Measurements from ENCODE around the gene ATF4. TPM values are rescaled to one million over a fixed set of nuclear protein-coding genes. Genes with fewer than 3 reads are reported as not detected.

Gene ATF4
- total RNA-seq, 2 donors from 2014 or later = 256 to 277 TPM

- intact Hi-C loops (cut with DNase I, micrococcal nuclease) = loop anchor here (5.0 to 10.0 kb wide), 2 partner anchors 489 to 491 kb away; no protein-coding TSS in a partner anchor
- ATAC-seq = no peak
- DNase-seq = no peak
These were observed 15.6 kb downstream of the ATF4 start for GRCh38 chr22:39535831-39536449.

GRCh38 chr22:39536711-39537110 lies 16.3 kb downstream of the ATF4 start:
- intact Hi-C loops (cut with DNase I, micrococcal nuclease) = loop anchor here (5.0 to 10.0 kb wide), 2 partner anchors 488 to 491 kb away; no protein-coding TSS in a partner anchor
- ATAC-seq = no peak
- DNase-seq = no peak

GRCh38 chr22:39537975-39538374 lies 17.6 kb downstream of the ATF4 start:
- no peak for ATAC-seq
- intact Hi-C loops (cut with DNase I, micrococcal nuclease) = loop anchor here (5.0 to 10.0 kb wide), 2 partner anchors 487 to 489 kb away; no protein-coding TSS in a partner anchor
- DNase-seq = no peak

GRCh38 chr22:39543095-39543494 lies 22.7 kb downstream of the ATF4 start:
- ATAC-seq (peak; percentile 44), DNase-seq (peak in 1 of 2 donors; percentile 28)
- intact Hi-C loops (cut with DNase I, micrococcal nuclease) = no loop called here

DNA sequence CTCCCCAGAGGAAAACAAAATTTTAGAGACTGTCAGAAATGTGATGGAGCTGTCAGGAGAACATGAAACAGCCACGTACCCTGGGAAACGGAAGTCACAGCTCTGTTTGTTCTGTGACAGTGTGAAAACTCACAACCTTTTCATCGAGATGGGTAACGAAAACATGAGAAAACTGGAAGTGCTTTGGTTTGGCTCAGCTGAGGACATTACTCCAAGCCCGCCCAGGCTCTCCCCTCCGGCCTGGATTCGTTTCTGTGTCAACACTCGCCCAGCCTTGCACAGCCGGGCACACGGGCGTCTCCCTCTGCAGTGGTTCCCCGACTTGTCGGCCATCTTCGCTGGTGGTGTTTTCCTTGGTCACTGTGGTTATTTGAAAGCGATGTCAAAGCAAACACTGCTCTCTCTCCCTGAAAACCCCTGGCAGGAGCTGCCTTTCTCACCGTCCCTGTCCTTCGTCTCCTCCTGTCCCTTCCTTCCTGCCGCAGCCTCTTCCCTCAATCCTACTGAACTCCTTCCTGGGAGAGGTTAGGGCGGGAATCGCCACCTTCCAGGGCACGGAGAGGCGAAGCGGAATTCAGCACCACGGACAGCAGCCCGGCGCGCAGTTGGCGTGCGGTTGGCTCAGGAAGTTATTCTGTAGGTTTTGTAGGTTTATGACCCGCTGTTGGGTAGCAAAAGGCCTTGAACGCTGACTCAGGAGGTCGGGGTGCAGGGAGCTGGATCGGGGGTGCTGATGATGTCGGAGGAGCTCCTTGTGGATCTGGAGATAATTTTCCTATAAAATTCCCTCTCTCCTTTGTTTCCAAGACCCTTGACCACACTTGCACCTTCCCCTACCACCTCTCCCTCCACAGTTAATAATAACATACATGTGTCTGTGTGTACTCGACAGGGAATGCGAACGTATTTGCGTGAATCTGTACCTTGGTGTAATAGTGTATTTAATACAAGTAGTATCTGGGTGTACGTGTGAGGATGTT lies 25.3 kb downstream of the ATF4 start:
- ATAC-seq = peak; percentile 78
- DNase-seq = peak in 1 of 2 donors; percentile 72
- intact Hi-C loops (cut with DNase I, micrococcal nuclease) = no loop called here

DNA sequence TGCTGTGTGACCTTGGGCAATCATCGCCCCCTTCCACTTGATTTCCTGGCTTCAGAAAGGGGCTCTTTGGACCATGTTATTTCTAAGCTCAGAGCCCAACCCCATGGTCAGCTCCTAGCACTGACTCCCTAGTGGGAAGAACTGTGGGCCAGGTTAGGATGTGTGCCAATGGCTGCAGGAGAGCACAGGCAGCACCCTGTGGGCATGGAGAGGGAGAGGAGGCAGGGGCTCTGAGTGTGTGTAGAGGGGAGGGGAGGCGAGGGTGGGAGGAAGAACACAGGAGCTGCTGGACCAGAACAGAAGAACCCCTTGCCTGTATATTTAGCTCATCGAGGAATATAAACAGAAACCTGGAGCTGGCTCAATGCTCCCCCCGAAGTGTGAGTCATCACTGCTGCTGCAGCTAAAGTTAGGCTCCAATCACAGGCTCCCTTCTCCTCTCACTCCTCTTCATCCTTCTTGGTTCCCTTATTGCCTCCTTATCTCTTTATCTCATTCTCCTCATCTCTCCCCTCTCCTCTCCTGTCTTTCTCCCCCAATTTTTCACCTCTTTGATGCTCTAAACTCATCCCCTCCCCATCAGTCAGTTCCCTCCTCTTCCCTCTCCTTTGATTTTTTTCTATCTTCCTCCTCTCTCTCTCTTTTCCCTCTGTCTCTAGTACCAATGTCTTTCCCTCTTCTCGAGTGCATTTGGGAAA lies 26.7 kb downstream of the ATF4 start:
- intact Hi-C loops (cut with DNase I, micrococcal nuclease) = no loop called here
- DNase-seq (no peak), ATAC-seq (no peak)

GRCh38 chr22:39547587-39547947 lies 27.2 kb downstream of the ATF4 start:
- ATAC-seq (no peak), DNase-seq (no peak)
- intact Hi-C loops (cut with DNase I, micrococcal nuclease) = no loop called here

GRCh38 chr22:39553429-39553828 lies 33.1 kb downstream of the ATF4 start:
- DNase-seq = no peak
- intact Hi-C loops (cut with DNase I, micrococcal nuclease) = no loop called here
- no peak for ATAC-seq

DNA sequence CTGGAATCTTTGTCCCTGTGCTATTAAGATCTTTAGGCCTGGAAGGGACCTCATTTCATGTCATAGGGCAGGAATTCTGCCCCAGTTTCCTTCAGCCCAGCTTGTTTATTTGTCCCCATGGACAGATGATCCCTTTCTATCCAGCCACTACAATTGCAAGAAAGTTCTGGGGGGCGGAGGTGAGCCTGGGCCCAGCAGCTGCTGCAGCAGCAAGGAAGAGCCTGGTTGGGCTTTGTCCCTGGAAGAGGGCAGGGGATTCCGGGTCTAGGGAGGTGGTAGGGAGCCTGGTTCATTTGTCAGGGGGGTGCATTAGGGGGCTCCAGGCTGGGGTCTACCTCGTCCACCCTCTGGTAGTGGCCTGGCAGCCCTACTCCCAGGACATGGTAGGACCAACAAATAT lies 33.8 kb downstream of the ATF4 start:
- no peak for ATAC-seq
- intact Hi-C loops (cut with DNase I, micrococcal nuclease) = no loop called here
- DNase-seq = no peak

GRCh38 chr22:39556970-39557841 lies 36.8 kb downstream of the ATF4 start:
- intact Hi-C loops (cut with DNase I, micrococcal nuclease) = no loop called here
- ATAC-seq (peak; percentile 43), DNase-seq (peak in 1 of 2 donors; percentile 17)

DNA sequence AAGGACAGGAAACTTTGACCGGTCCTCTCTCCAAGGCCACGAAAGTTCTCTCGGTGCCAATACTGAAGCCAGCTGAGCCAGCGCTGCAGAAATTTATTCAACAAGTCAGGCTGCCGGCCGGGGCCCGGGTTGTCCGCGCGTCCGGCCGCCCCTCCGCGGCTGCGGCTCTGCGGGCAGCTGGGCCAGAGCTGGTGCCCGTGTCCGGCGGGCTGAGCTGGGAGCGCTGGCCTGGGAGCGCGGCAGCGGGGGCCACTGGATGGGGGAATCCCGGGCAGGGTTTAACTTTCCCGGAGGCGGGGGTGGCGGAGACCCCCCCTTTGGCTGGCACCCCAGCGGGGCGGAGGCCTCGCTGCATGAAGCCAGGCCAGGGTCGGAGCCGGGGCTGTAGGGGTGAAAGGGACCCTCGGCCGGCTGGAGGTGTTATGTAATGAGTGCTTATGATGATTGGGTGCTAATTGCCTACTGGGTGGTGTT lies 37.9 kb downstream of the ATF4 start:
- DNase-seq (no peak), ATAC-seq (no peak)
- intact Hi-C loops (cut with DNase I, micrococcal nuclease) = no loop called here

DNA sequence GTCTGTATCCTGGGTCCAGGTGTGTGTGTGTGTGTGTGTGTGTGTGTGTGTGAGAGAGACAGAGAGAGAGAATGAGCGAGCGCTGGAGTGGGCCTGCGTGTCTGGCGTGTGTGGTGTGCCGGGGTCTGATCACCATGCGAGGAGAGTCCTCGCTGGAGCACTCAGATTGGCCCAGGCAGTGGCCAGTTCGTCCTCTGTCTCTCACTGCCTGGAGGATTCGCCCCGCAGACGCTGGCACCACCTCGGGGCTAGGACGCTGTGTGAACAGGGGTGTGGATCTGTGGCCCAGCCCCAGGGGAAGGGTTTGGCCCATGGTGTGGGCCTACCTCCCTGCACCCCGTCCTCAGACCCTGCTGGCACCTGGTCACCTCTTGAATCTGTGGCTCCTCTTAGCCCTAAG lies 38.6 kb downstream of the ATF4 start:
- ATAC-seq = no peak

GRCh38 chr22:39559456-39560105 lies 39.2 kb downstream of the ATF4 start:
- no peak for ATAC-seq
- intact Hi-C loops (cut with DNase I, micrococcal nuclease) = no loop called here
- peak in 1 of 2 donors; percentile 18 for DNase-seq

More for the DNA sequence above, 38.6 kb downstream of the ATF4 start:
- no peak for DNase-seq
- intact Hi-C loops (cut with DNase I, micrococcal nuclease) = no loop called here

DNA sequence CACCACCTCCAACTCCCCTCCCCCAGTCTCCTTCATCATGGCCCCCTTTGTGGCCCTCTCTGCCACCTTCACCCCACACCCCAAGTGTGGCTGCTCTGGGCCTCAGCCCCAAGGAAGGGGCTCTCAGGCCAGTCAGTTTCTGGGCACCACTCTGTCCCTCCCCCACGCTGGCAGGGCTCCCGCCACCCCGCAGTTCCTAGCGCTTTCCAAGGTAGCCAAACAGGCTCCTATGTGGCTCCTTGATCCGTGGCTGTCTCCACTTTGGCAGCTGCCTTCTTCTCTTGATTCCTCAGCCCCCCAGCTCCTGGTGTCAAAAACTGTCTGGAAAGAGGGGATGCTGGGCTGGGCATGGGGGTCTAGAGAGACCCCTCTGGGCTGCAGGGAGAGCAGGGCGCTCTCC lies 39.8 kb downstream of the ATF4 start:
- ATAC-seq (no peak), DNase-seq (no peak)
- intact Hi-C loops (cut with DNase I, micrococcal nuclease) = no loop called here

DNA sequence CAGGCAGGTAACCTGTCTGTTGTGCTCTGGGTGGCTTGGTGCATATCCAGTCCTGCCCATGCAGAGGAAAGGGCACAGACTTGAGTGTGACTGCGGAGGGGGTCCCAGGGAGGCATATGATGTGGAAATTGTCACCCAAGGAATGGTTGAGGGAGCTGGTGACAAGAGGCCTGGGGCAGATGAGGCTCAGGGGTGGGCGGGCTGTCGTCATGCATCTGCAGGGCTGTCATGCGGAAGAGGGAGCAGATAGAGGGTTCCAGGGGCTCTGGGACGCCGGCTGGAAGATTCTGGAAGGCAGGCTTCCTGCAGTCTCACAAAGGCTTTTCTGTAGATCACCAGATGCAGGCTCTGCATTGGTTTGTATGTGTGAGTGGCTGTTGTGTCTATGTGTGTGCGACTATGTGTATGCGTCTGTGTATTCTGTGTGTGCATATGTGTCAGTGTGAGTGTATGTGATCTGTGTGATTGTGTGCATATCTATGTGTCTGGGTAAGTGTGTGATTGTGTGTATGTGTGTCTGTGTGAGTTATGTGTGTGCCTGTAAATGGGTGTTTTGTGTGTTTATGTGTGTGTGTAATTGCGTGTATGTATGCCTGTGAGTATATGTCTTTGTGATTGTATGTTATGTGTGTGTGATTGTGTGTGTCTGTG lies 42.6 kb downstream of the ATF4 start:
- ATAC-seq (no peak), DNase-seq (no peak)
- intact Hi-C loops (cut with DNase I, micrococcal nuclease) = no loop called here

- intact Hi-C loops (cut with DNase I, micrococcal nuclease) = no loop called here
- DNase-seq (no peak), ATAC-seq (no peak)
These were observed 43.4 kb downstream of the ATF4 start for GRCh38 chr22:39563571-39564428.
